ENCODE results near the gene CLMP.

Gene CLMP

DNA sequence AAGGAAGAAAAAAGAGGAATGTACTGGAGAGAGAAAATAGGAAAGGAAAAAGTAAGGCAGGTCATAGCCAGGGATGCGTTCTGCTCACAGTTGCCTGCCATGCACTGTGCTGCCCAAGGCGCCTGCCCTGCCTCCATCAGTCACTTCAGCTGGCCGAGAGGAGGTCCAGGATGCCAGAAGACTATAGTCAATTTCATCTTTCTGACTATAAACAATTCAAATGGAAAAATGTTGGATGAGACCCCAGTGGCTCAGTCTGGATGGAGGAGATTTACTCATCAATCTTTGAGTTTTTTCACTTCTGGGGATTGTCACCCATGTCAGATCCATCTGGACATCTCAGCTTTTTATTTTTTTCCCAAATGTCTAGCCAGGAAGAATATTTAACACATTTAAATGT lies 36.7 kb upstream of the CLMP start:
- H3K27me3 ChIP-seq (ENCODE audit: insufficient read depth, low read length), result no peaks in the 10 kb centered on the region
- H3K27ac ChIP-seq (ENCODE audit: low read depth, low read length), result no peak overlapping the region
- no peak overlapping the region for H3K9ac ChIP-seq (ENCODE audit: low read depth, low read length)
- H3K9me3 ChIP-seq (ENCODE audit: insufficient read depth, low read depth, low read length), result no peaks in the 10 kb centered on the region
- H3K36me3 ChIP-seq (ENCODE audit: insufficient read depth, low read length), result no peaks in the 10 kb centered on the region
- 65% methylated on average over 3 of the region's 3 CpGs for WGBS
- H3K4me1 ChIP-seq (ENCODE audit: insufficient read depth, low read length), result peaks cover 18% of the 10 kb centered on the region
- H3K4me3 ChIP-seq (ENCODE audit: low read length), result no peak overlapping the region

DNA sequence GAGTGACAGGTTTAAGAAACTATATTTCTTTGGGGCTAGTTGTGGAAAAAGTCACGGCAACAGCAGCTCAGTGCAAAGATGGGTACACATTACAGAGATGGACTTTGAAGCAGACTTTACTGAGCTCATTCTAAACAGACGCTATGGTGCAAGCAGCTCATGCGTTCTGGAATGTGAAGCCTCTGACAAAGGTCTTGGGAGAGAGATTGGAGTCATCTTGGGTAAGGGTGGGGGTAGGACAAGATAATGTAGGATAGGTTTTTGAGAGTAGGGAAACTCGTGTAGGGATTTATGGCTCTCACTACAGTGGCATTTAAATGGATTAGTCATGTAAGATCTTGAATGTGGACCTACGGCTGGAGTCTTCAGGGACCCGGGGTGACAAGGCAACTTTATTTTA lies 36.2 kb upstream of the CLMP start:
- Histone ChIP-seq H3K27me3 (ENCODE audit: insufficient read depth, low read length) (no peaks in the 10 kb centered on the region), H3K9ac (ENCODE audit: low read depth, low read length) (no peak overlapping the region), H3K36me3 (ENCODE audit: insufficient read depth, low read length) (no peaks in the 10 kb centered on the region), H3K4me1 (ENCODE audit: insufficient read depth, low read length) (peaks cover 18% of the 10 kb centered on the region), H3K4me3 (ENCODE audit: low read length) (no peak overlapping the region), H3K27ac (ENCODE audit: low read depth, low read length) (no peak overlapping the region), H3K9me3 (ENCODE audit: insufficient read depth, low read depth, low read length) (no peaks in the 10 kb centered on the region)
- WGBS, result 73% methylated on average over 6 of the region's 6 CpGs

DNA sequence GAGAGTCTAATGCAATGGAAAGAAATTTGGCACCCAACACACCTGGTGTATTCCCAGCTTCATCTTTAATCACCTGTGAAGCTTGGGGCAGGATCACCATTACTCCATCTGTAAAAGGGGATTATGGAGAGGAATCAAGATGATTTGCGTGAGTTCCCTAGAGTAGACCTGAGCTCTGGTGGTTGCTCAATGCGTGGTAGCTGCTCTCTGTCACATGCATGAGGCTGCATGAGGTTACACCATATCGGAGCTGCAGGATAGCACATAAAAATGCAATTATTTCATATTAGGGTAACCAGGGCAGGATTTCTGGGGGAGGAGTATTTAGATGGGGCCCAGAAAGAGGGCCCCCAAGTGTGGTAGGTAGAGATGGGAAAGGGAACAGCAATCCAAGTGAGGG lies 35.3 kb upstream of the CLMP start:
- Histone ChIP-seq H3K27me3 (ENCODE audit: insufficient read depth, low read length) (no peaks in the 10 kb centered on the region), H3K27ac (ENCODE audit: low read depth, low read length) (no peak overlapping the region), H3K36me3 (ENCODE audit: insufficient read depth, low read length) (no peaks in the 10 kb centered on the region), H3K9ac (ENCODE audit: low read depth, low read length) (no peak overlapping the region), H3K4me3 (ENCODE audit: low read length) (no peak overlapping the region), H3K9me3 (ENCODE audit: insufficient read depth, low read depth, low read length) (no peaks in the 10 kb centered on the region), H3K4me1 (ENCODE audit: insufficient read depth, low read length) (peaks cover 18% of the 10 kb centered on the region)
- WGBS, result 94% methylated on average over 3 of the region's 3 CpGs

- no peak overlapping the region for H3K9ac ChIP-seq (ENCODE audit: low read depth, low read length)
- H3K27ac ChIP-seq (ENCODE audit: low read depth, low read length), result no peak overlapping the region
- no peaks in the 10 kb centered on the region for H3K36me3 ChIP-seq (ENCODE audit: insufficient read depth, low read length)
- H3K4me1 ChIP-seq (ENCODE audit: insufficient read depth, low read length), result peaks cover 18% of the 10 kb centered on the region
- H3K9me3 ChIP-seq (ENCODE audit: insufficient read depth, low read depth, low read length), result no peaks in the 10 kb centered on the region
- H3K4me3 ChIP-seq (ENCODE audit: low read length), result no peak overlapping the region
- WGBS, result 84% methylated on average over 8 of the region's 8 CpGs
- no peaks in the 10 kb centered on the region for H3K27me3 ChIP-seq (ENCODE audit: insufficient read depth, low read length)
Observed at GRCh38 chr11:123228496-123229163, 33.6 kb upstream of the CLMP start.

DNA sequence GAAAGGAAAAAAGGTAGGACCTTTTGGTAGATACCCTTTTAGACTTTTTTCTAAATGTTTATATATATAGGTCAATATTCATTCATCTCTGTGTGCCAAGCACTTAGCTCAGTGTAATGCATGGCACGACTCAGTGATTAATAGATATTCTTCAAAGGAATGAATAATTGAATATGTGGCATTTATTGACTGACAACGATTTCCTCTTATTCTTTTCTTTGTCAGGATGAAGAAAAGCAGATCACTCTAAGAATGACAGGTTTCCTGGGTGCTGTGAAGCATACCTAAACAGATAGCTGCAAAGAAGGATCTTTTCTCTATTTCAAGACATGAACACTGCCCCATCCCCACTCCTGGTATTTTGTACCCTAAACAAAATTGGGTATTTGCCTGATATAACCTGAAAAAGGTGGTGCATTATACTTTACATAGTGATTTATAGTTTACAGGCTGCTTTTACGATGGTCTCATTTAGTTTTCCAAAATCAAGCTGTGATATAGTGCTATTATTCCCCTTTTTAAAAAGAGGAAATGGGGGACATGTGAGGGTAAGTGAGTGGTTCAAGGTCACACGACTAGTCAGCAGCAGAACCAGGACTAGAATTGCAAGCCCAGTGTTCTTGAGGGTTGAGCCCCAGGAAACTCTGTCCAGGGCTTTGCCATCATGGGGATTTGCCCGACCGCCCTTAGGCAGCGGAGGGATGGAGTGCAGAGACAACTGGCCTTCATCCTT lies 32.9 kb upstream of the CLMP start:
- Histone ChIP-seq H3K4me3 (ENCODE audit: low read length) (no peak overlapping the region), H3K9me3 (ENCODE audit: insufficient read depth, low read depth, low read length) (no peaks in the 10 kb centered on the region), H3K27me3 (ENCODE audit: insufficient read depth, low read length) (no peaks in the 10 kb centered on the region), H3K36me3 (ENCODE audit: insufficient read depth, low read length) (no peaks in the 10 kb centered on the region), H3K27ac (ENCODE audit: low read depth, low read length) (no peak overlapping the region), H3K9ac (ENCODE audit: low read depth, low read length) (no peak overlapping the region), H3K4me1 (ENCODE audit: insufficient read depth, low read length) (peaks cover 18% of the 10 kb centered on the region)
- WGBS, result 89% methylated on average over 7 of the region's 7 CpGs

GRCh38 chr11:123221584-123221983 lies 26.5 kb upstream of the CLMP start:
- H3K36me3 ChIP-seq (ENCODE audit: insufficient read depth, low read length), result no peaks in the 10 kb centered on the region
- H3K9me3 ChIP-seq (ENCODE audit: insufficient read depth, low read depth, low read length), result no peaks in the 10 kb centered on the region
- peaks cover 16% of the 10 kb centered on the region for H3K4me1 ChIP-seq (ENCODE audit: insufficient read depth, low read length)
- no peak overlapping the region for H3K9ac ChIP-seq (ENCODE audit: low read depth, low read length)
- H3K27ac ChIP-seq (ENCODE audit: low read depth, low read length), result no peak overlapping the region
- no peaks in the 10 kb centered on the region for H3K27me3 ChIP-seq (ENCODE audit: insufficient read depth, low read length)
- H3K4me3 ChIP-seq (ENCODE audit: low read length), result no peak overlapping the region
- 94% methylated on average over 3 of the region's 3 CpGs for WGBS

DNA sequence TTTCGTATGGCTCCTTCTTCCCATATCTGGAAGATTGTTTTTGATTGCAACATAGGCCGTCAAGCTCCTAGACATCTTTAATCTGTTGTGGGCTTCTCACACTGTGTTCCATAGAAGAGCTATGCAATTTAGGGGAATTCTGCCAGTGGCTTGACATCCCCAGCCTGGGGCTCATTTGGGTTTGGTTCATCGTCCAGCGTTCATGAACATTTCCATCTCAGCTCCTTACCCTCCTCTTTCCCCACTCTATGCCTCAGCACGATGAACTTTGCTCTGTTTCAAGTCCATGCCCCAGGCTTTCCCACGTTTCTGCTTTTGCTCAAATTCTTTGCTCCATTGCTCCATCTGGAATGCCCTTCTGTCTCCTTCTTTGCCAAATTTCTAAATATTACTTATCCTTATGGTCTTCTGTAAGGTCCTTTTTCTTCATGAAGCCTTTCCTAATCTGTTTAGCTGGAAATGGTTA lies 26.1 kb upstream of the CLMP start:
- Histone ChIP-seq H3K9me3 (ENCODE audit: insufficient read depth, low read depth, low read length) (no peaks in the 10 kb centered on the region), H3K36me3 (ENCODE audit: insufficient read depth, low read length) (no peaks in the 10 kb centered on the region), H3K4me3 (ENCODE audit: low read length) (no peak overlapping the region), H3K4me1 (ENCODE audit: insufficient read depth, low read length) (peaks cover 18% of the 10 kb centered on the region), H3K9ac (ENCODE audit: low read depth, low read length) (no peak overlapping the region), H3K27ac (ENCODE audit: low read depth, low read length) (no peak overlapping the region), H3K27me3 (ENCODE audit: insufficient read depth, low read length) (no peaks in the 10 kb centered on the region)
- WGBS, result 94% methylated on average over 6 of the region's 6 CpGs

- no peak overlapping the region for H3K27ac ChIP-seq (ENCODE audit: low read depth, low read length)
- no peaks in the 10 kb centered on the region for H3K36me3 ChIP-seq (ENCODE audit: insufficient read depth, low read length)
- H3K4me1 ChIP-seq (ENCODE audit: insufficient read depth, low read length), result peaks cover 18% of the 10 kb centered on the region
- H3K27me3 ChIP-seq (ENCODE audit: insufficient read depth, low read length), result no peaks in the 10 kb centered on the region
- no peak overlapping the region for H3K4me3 ChIP-seq (ENCODE audit: low read length)
- no peaks in the 10 kb centered on the region for H3K9me3 ChIP-seq (ENCODE audit: insufficient read depth, low read depth, low read length)
- no peak overlapping the region for H3K9ac ChIP-seq (ENCODE audit: low read depth, low read length)
- 87% methylated on average over 9 of the region's 9 CpGs for WGBS
Observed at GRCh38 chr11:123219066-123219690, 24.1 kb upstream of the CLMP start.

DNA sequence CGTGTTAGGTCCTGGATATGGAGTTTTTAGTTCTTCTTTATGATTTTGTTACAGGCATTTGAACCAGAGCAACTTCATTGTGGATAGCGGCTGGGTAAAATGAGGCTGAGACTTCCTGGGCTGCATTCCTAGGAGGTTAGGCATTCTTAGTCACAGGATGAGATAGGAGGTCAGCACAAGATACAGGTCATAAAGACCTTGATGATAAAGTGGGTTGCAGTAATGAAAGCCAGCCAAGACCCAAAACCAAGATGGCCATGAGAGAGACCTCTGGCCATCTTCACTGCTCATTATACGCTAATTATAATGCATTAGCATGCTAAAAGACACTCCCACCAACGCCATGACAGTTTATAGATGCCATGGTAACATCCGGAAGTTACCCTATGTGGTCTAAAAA lies 23.4 kb upstream of the CLMP start:
- H3K27ac ChIP-seq (ENCODE audit: low read depth, low read length), result peak overlapping the region; percentile 38; the same call in 1 of the 2 replicates
- no peak overlapping the region for H3K9ac ChIP-seq (ENCODE audit: low read depth, low read length)
- 71% methylated on average over 5 of the region's 5 CpGs for WGBS
- H3K9me3 ChIP-seq (ENCODE audit: insufficient read depth, low read depth, low read length), result no peaks in the 10 kb centered on the region
- no peak overlapping the region for H3K4me3 ChIP-seq (ENCODE audit: low read length)
- H3K4me1 ChIP-seq (ENCODE audit: insufficient read depth, low read length), result peaks cover 18% of the 10 kb centered on the region
- H3K36me3 ChIP-seq (ENCODE audit: insufficient read depth, low read length), result no peaks in the 10 kb centered on the region
- no peaks in the 10 kb centered on the region for H3K27me3 ChIP-seq (ENCODE audit: insufficient read depth, low read length)

DNA sequence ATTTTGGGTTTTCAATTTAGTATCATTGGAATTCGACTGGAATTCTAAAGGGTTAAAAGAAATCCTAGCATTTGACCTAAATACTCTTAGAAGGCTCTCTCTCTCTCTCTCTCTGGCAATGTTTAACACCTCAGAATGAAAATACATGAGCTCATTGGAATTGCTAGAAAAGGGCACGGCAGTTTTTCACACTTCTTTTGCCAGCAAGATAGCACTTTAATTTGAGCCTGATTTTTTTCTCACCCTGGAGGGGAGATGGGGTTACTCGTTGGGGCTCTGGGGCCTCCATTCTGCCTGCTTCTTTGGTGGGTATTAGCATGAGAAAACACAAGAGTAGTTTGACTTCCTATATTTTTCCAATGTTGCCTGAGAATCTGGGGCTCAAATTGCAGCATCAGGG lies 22.8 kb upstream of the CLMP start:
- Histone ChIP-seq H3K9me3 (ENCODE audit: insufficient read depth, low read depth, low read length) (no peaks in the 10 kb centered on the region), H3K4me3 (ENCODE audit: low read length) (no peak overlapping the region), H3K9ac (ENCODE audit: low read depth, low read length) (0 out of 2 replicates have a peak overlapping the region, but pooled peaks have one; percentile 1), H3K27ac (ENCODE audit: low read depth, low read length) (peak overlapping the region; percentile 38; the same call in 1 of the 2 replicates), H3K4me1 (ENCODE audit: insufficient read depth, low read length) (peaks cover 18% of the 10 kb centered on the region), H3K36me3 (ENCODE audit: insufficient read depth, low read length) (no peaks in the 10 kb centered on the region), H3K27me3 (ENCODE audit: insufficient read depth, low read length) (no peaks in the 10 kb centered on the region)
- WGBS, result 30% methylated on average over 3 of the region's 3 CpGs

GRCh38 chr11:123216249-123216648 lies 21.2 kb upstream of the CLMP start:
- Histone ChIP-seq H3K9ac (ENCODE audit: low read depth, low read length) (no peak overlapping the region), H3K4me1 (ENCODE audit: insufficient read depth, low read length) (peaks cover 29% of the 10 kb centered on the region), H3K27me3 (ENCODE audit: insufficient read depth, low read length) (no peaks in the 10 kb centered on the region), H3K36me3 (ENCODE audit: insufficient read depth, low read length) (no peaks in the 10 kb centered on the region), H3K9me3 (ENCODE audit: insufficient read depth, low read depth, low read length) (no peaks in the 10 kb centered on the region), H3K27ac (ENCODE audit: low read depth, low read length) (peak overlapping the region; percentile 82; the same call in 1 of the 2 replicates), H3K4me3 (ENCODE audit: low read length) (no peak overlapping the region)
- WGBS, result 69% methylated on average over 12 of the region's 12 CpGs

All from HUES64 (cell line).